SK-N-SH (cell line): ENCODE data around the gene ZNF804A. TPM values are rescaled to one million over a fixed set of nuclear protein-coding genes. Genes with fewer than 3 reads are reported as not detected.

Experiments
- CTCF ChIA-PET: fragments of 300-600, 350-600 bp; formaldehyde crosslinking; extraction: SDS; loops from one replicate; lab custom pipeline; 2021; lab: Yijun Ruan, JAX
- POLR2A ChIA-PET: fragments of 350-600 bp; sonication (Branson Sonifier 250); formaldehyde crosslinking; extraction: SDS; loops from one replicate; lab custom pipeline; 2020; ENCODE audit warnings: antibody characterized with exemption, inconsistent platforms; lab: Yijun Ruan, JAX
- DNase-seq: peaks from one replicate; pipeline ENCODE4 v3.0.0; 2012
- H2AFZ ChIP-seq: fragments of 200-600 bp; sonication (generic); 2 replicates; pipeline ENCODE4 v1.8.1; 2016; ENCODE audit warnings: antibody characterized with exemption, mild to moderate bottlenecking, low read depth
- H3F3A ChIP-seq: fragments of 200-600 bp; sonication (generic); replicated peaks from 2 replicates; pipeline ENCODE3; 2016; ENCODE audit warnings: antibody characterized with exemption, mild to moderate bottlenecking; ENCODE audit not compliant: insufficient read depth
- H3K27ac ChIP-seq, 2 experiments: fragments of 200-500 bp in 1 of 2; fragments of 200-600 bp in 1 of 2; sonication (Bioruptor generic) in 1 of 2; sonication (generic), shearing (Covaris generic) in 1 of 2; 2 replicates each; pipeline versions ENCODE4 v1.5.1 to v1.6.1; 2014 to 2016; ENCODE audit warnings: low read depth in 2 of 2, inconsistent platforms in 1 of 2, low read length in 1 of 2, mild to moderate bottlenecking in 1 of 2, mixed read lengths in 1 of 2
- H3K27me3 ChIP-seq: fragments of 200-600 bp; sonication (generic), shearing (Covaris generic); 2 replicates; pipeline ENCODE4 v1.6.1; 2016; ENCODE audit warnings: mixed run types; ENCODE audit not compliant: insufficient read depth
- H3K36me3 ChIP-seq, 2 experiments: fragments of 200-500 bp in 1 of 2; fragments of 200-600 bp in 1 of 2; sonication (Bioruptor generic) in 1 of 2; sonication (generic) in 1 of 2; replicated peaks in 1 of 2; 2 replicates each; pipeline versions ENCODE3 to v1.5.1; 2014 to 2016; ENCODE audit warnings: low read length in 1 of 2, mild to moderate bottlenecking in 1 of 2; ENCODE audit not compliant: insufficient read depth in 2 of 2, control insufficient read depth in 1 of 2
- H3K4me1 ChIP-seq, 2 experiments: fragments of 200-500 bp in 1 of 2; fragments of 200-600 bp in 1 of 2; sonication (Bioruptor generic) in 1 of 2; sonication (generic), shearing (Covaris generic) in 1 of 2; 2 replicates each; pipeline versions ENCODE4 v1.5.1 to v1.6.1; 2014 to 2016; ENCODE audit warnings: low read depth in 1 of 2, low read length in 1 of 2, mixed run types in 1 of 2; ENCODE audit not compliant: insufficient read depth in 2 of 2, control insufficient read depth in 1 of 2
- H3K4me2 ChIP-seq: fragments of 200-600 bp; sonication (generic), shearing (Covaris generic); 2 replicates; pipeline ENCODE4 v1.6.1; 2017; ENCODE audit warnings: mixed run types
- H3K4me3 ChIP-seq, 2 experiments: fragments of 200-500 bp in 1 of 2; fragments of 200-600 bp in 1 of 2; sonication (Bioruptor generic) in 1 of 2; sonication (generic), shearing (Covaris generic) in 1 of 2; 2 replicates each; pipeline versions ENCODE4 v1.5.1 to v1.8.1; 2014 to 2016; ENCODE audit warnings: low read depth in 2 of 2, inconsistent platforms in 1 of 2, low read length in 1 of 2, mild to moderate bottlenecking in 1 of 2, mixed read lengths in 1 of 2, moderate library complexity in 1 of 2
- H3K79me2 ChIP-seq: fragments of 200-600 bp; sonication (generic); 2 replicates; pipeline ENCODE4 v1.8.1; 2017; ENCODE audit warnings: mild to moderate bottlenecking; ENCODE audit not compliant: insufficient read depth
- H3K9ac ChIP-seq: fragments of 200-600 bp; sonication (generic); 2 replicates; pipeline ENCODE4 v1.6.1; 2017; ENCODE audit warnings: mixed run types
- H3K9me2 ChIP-seq: fragments of 200-600 bp; sonication (generic); 2 replicates; pipeline ENCODE4 v1.6.1; 2017; ENCODE audit warnings: mixed run types
- H3K9me3 ChIP-seq: fragments of 200-600 bp; sonication (generic); 2 replicates; pipeline ENCODE4 v1.6.1; 2017; ENCODE audit warnings: mixed run types, mild to moderate bottlenecking, moderate library complexity
- H4K20me1 ChIP-seq: fragments of 200-600 bp; sonication (generic); 2 replicates; pipeline ENCODE4 v1.6.1; 2017; ENCODE audit warnings: mild to moderate bottlenecking, mixed run types; ENCODE audit not compliant: insufficient read depth
- CTCF ChIP-seq: fragments of 200-600 bp; sonication (generic); IDR thresholded peaks from 2 replicates; pipeline ENCODE4 v1.6.1; 2017; ENCODE audit warnings: antibody characterized with exemption, mild to moderate bottlenecking, moderate library complexity
- EP300 ChIP-seq, 2 experiments: IDR thresholded peaks; 2 replicates each; pipeline versions ENCODE4 v1.4.0 to v1.6.1; 2012; ENCODE audit warnings: borderline replicate concordance in 1 of 2, low read depth in 1 of 2, low read length in 1 of 2
- FOXM1 ChIP-seq: IDR thresholded peaks from 2 replicates; pipeline ENCODE4 v1.4.0; 2012; ENCODE audit warnings: low read depth, mild to moderate bottlenecking
- JUND ChIP-seq: IDR thresholded peaks from 2 replicates; pipeline ENCODE4 v1.4.0; 2012
- MXI1 ChIP-seq: IDR thresholded peaks from 2 replicates; pipeline ENCODE4 v1.6.1; 2012; ENCODE audit warnings: mild to moderate bottlenecking, low read depth, low read length, improper control_type of control experiment
- NFIC ChIP-seq: IDR thresholded peaks from 2 replicates; pipeline ENCODE4 v1.4.0; 2012; ENCODE audit warnings: borderline replicate concordance
- PBX3 ChIP-seq: IDR thresholded peaks from 2 replicates; pipeline ENCODE4; 2012
- RAD21 ChIP-seq: IDR thresholded peaks from 2 replicates; pipeline ENCODE4 v1.6.1; 2012; ENCODE audit warnings: mild to moderate bottlenecking, low read length
- SMC3 ChIP-seq: IDR thresholded peaks from 2 replicates; pipeline ENCODE4 v1.6.1; 2012; ENCODE audit warnings: low read depth, low read length, improper control_type of control experiment
- TEAD4 ChIP-seq: IDR thresholded peaks from 2 replicates; pipeline ENCODE4 v1.4.0; 2012; ENCODE audit warnings: mild to moderate bottlenecking, borderline replicate concordance; ENCODE audit not compliant: insufficient read depth
- WGBS: methylation state at CpG from one replicate; pipeline ENCODE4 v1.1.6; 2017; ENCODE audit warnings: low lambda C conversion rate; 5-methylcytosine and 5-hydroxymethylcytosine counted together
- polyA plus RNA-seq, 3 experiments: library from polyadenylated mRNA; depleted of rRNA; stranded (reverse); fragments of >200 nt; gene quantifications; 2 replicates each; pipeline ENCODE4 v1.2.3, GENCODE V29; 2012
- TF ChIP-seq, protein P1 (sequence below): IDR thresholded peaks from 2 replicates; pipeline ENCODE4 v1.4.0; 2012; ENCODE audit warnings: low read depth

The ZNF804A gene
- polyA plus RNA-seq, 1 of the 3 experiments (the other 2 are of a cell fraction) = 0.02 TPM

DNA sequence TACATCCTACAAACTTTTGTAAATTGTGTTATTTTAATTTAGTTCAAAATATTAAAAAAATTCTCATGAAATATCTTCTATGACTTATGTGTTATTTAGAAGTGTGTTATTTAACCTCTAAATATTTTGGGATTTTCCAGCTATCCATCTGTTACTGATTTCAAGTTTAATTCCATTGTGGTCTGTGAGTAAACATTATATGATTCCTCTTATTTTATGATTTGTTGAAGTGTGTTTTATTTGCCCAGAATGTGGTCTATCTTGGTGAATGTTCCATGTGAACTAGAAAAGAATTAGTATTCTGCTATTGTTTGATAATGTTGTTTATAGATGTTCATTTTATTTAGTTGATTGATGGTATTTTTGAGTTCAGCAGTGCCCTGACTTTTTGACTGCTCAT is 136.0 kb downstream of the ZNF804A start:
- DNase-seq = no peak
- H2AFZ ChIP-seq = no peak overlapping the region
- no peaks in the 10 kb centered on the region for H3K27me3 ChIP-seq
- no peak overlapping the region; a peak in 1 of 4 replicates for H3K4me3 ChIP-seq
- no peaks in the 10 kb centered on the region; a peak in 1 of 4 replicates for H3K4me1 ChIP-seq
- no peak overlapping the region for H3K27ac ChIP-seq
- no peaks in the 10 kb centered on the region for H3K79me2 ChIP-seq
- H3K4me2 ChIP-seq = no peak overlapping the region
- no peak for TF ChIP-seq JUND
- TF ChIP-seq EP300 (IDR thresholded peaks at IDR 0.05; ENCODE audit: borderline replicate concordance in 1 of 2, low read depth in 1 of 2, low read length in 1 of 2) = no peak
- TF ChIP-seq SMC3 = no peak
- TF ChIP-seq CTCF = no peak
- no peak for TF ChIP-seq MXI1
- TF ChIP-seq TEAD4 = no peak
- H3K9me2 ChIP-seq = no peaks in the 10 kb centered on the region
- H3F3A ChIP-seq = no peaks in the 10 kb centered on the region
- POLR2A ChIA-PET = no interaction called here
- CTCF ChIA-PET = interaction anchor here (0.6 to 1.2 kb wide), 4 partner anchors 8 to 14 kb away, joined by 3 read pairs; no protein-coding TSS in a partner anchor
- no peak overlapping the region for H3K9ac ChIP-seq
- H3K9me3 ChIP-seq = no peaks in the 10 kb centered on the region
- H3K36me3 ChIP-seq = no peaks in the 10 kb centered on the region
- no peaks in the 10 kb centered on the region for H4K20me1 ChIP-seq

DNA sequence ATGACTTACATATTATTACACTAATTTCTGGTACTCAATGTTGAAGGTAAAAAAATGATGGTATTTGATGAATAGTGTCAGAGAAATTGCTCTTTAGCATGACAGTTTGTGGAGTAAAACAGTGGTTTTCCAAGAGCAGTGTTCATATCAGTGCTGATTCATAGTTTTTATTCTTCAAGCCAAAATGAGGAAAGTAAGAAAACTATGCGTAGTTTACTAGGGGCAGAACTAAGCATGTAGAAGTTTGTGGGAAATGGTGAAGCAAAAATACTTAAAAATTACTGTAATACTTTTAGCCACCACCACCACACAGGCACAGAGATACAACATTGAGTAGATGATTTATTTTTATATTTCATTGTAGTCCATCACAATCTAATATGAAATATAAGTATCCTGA is 137.3 kb downstream of the ZNF804A start:
- H3K4me1 ChIP-seq = no peaks in the 10 kb centered on the region; a peak in 1 of 4 replicates
- H2AFZ ChIP-seq = no peak overlapping the region
- no peaks in the 10 kb centered on the region for H4K20me1 ChIP-seq
- TF ChIP-seq, protein P1, sequence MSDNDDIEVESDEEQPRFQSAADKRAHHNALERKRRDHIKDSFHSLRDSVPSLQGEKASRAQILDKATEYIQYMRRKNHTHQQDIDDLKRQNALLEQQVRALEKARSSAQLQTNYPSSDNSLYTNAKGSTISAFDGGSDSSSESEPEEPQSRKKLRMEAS = no peak
- no peak for TF ChIP-seq FOXM1
- no peak for TF ChIP-seq NFIC
- TF ChIP-seq PBX3 = no peak
- no peak for TF ChIP-seq RAD21
- TF ChIP-seq, all 33 proteins: peak for 0
- Histone ChIP-seq H3K4me2 (no peak overlapping the region), H3K79me2 (no peaks in the 10 kb centered on the region), H3K27ac (no peak overlapping the region), H3K9me3 (no peaks in the 10 kb centered on the region), H3K9me2 (no peaks in the 10 kb centered on the region), H3K9ac (no peak overlapping the region), H3K36me3 (no peaks in the 10 kb centered on the region), H3F3A (no peaks in the 10 kb centered on the region), H3K4me3 (no peak overlapping the region), H3K27me3 (no peaks in the 10 kb centered on the region)
- POLR2A ChIA-PET = no interaction called here
- CTCF ChIA-PET = no interaction called here
- 67% methylated on average over 1 of the region's 1 CpG for WGBS
- no peak for DNase-seq
